MM.1S (cell line): ENCODE data around the gene INCA1.
"Not testable (repeated sequence)": the region's sequence is repeated elsewhere in the genome, so short reads cannot be mapped to it uniquely, and the experiment has no call there.

Experiments
- DNase-seq: peaks from one replicate; pipeline ENCODE4 v3.0.0-alpha.2; 2015
- H2AFZ ChIP-seq: fragments of 300-600 bp; sonication (generic); 2 replicates; pipeline ENCODE4 v1.6.0; 2016; ENCODE audit warnings: antibody characterized with exemption, low read length
- H3F3A ChIP-seq: fragments of 300-600 bp; sonication (generic); 2 replicates; pipeline ENCODE4 v1.6.1; 2016; ENCODE audit warnings: mild to moderate bottlenecking, antibody characterized with exemption, low read length, moderate library complexity, mixed read lengths; ENCODE audit not compliant: insufficient read depth
- H3K27ac ChIP-seq: fragments of 300-600 bp; sonication (generic); 2 replicates; pipeline ENCODE4 v1.5.1; 2016; ENCODE audit warnings: mild to moderate bottlenecking, low read length
- H3K27me3 ChIP-seq: fragments of 300-600 bp; sonication (generic); replicated peaks from 2 replicates; pipeline ENCODE4 v1.6.0; 2016; ENCODE audit warnings: low read length; ENCODE audit not compliant: insufficient read depth
- H3K36me3 ChIP-seq: fragments of 300-600 bp; sonication (generic); replicated peaks from 2 replicates; pipeline ENCODE4 v1.6.1; 2016; ENCODE audit warnings: mild to moderate bottlenecking, low read length, mixed read lengths; ENCODE audit not compliant: insufficient read depth
- H3K4me1 ChIP-seq: fragments of 300-600 bp; sonication (generic); 2 replicates; pipeline ENCODE4 v1.6.1; 2016; ENCODE audit warnings: low read length, mixed read lengths
- H3K4me2 ChIP-seq: fragments of 300-600 bp; sonication (generic); 2 replicates; pipeline ENCODE4 v1.6.0; 2016; ENCODE audit warnings: low read depth, low read length
- H3K4me3 ChIP-seq: fragments of 300-600 bp; sonication (generic); 2 replicates; pipeline ENCODE4 v1.5.1; 2016; ENCODE audit warnings: low read length, mixed read lengths
- H3K79me2 ChIP-seq: fragments of 300-600 bp; sonication (generic); 2 replicates; pipeline ENCODE4 v1.6.1; 2016; ENCODE audit warnings: mixed run types, low read length, mixed read lengths
- H3K9ac ChIP-seq: fragments of 300-600 bp; sonication (generic); 2 replicates; pipeline ENCODE4 v1.6.1; 2016; ENCODE audit warnings: low read length, mixed read lengths
- H3K9me2 ChIP-seq: fragments of 300-600 bp; sonication (generic); replicated peaks from 2 replicates; pipeline ENCODE4 v1.6.1; 2016; ENCODE audit warnings: mild to moderate bottlenecking, low read length, mixed read lengths; ENCODE audit not compliant: insufficient read depth
- H3K9me3 ChIP-seq: fragments of 300-600 bp; sonication (generic); replicated peaks from 2 replicates; pipeline ENCODE4 v1.6.1; 2016; ENCODE audit warnings: mild to moderate bottlenecking, low read length, mixed read lengths; ENCODE audit not compliant: insufficient read depth
- H4K20me1 ChIP-seq: fragments of 300-600 bp; sonication (generic); 2 replicates; pipeline ENCODE4 v1.6.1; 2016; ENCODE audit warnings: mild to moderate bottlenecking, low read length, moderate library complexity, mixed read lengths; ENCODE audit not compliant: insufficient read depth
- EZH2 ChIP-seq: fragments of 300-600 bp; sonication (generic); optimal IDR thresholded peaks from 2 replicates; pipeline ENCODE3; 2017; ENCODE audit warnings: low read depth, mild to moderate bottlenecking, antibody characterized with exemption, low read length, mixed read lengths
- EZH2phosphoT487 ChIP-seq: fragments of 300-600 bp; sonication (generic); IDR thresholded peaks from 2 replicates; pipeline ENCODE4 v1.6.1; 2018; ENCODE audit warnings: antibody characterized with exemption, low read length
- TF ChIP-seq, protein P1 (sequence below): fragments of 300-600 bp; sonication (generic); IDR thresholded peaks from 2 replicates; pipeline ENCODE4 v1.5.1; 2016; ENCODE audit warnings: antibody characterized with exemption, low read length, mixed read lengths

Gene INCA1

DNA sequence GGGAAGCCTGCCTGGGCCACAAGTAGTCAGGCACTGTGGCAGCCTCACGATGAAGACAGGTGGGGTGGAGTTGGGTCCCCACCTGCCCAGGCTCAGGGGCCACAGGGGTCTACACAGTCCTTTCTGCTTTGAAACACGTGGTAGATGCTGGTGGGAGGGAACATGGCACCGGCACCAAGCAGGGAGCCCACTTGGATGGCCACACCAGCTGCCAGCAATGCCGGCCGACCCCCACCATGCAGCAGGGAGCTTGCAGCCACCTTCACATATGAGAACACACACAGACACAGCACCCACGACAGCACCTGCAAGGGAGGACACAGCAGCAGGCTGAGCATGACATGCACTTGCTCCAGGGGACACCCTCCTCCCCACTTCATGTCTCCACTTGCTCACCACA is 35.5 kb upstream of the INCA1 start:
- TF ChIP-seq EZH2phosphoT487 (no peak), EZH2 (no peak)
- TF ChIP-seq, protein P1, sequence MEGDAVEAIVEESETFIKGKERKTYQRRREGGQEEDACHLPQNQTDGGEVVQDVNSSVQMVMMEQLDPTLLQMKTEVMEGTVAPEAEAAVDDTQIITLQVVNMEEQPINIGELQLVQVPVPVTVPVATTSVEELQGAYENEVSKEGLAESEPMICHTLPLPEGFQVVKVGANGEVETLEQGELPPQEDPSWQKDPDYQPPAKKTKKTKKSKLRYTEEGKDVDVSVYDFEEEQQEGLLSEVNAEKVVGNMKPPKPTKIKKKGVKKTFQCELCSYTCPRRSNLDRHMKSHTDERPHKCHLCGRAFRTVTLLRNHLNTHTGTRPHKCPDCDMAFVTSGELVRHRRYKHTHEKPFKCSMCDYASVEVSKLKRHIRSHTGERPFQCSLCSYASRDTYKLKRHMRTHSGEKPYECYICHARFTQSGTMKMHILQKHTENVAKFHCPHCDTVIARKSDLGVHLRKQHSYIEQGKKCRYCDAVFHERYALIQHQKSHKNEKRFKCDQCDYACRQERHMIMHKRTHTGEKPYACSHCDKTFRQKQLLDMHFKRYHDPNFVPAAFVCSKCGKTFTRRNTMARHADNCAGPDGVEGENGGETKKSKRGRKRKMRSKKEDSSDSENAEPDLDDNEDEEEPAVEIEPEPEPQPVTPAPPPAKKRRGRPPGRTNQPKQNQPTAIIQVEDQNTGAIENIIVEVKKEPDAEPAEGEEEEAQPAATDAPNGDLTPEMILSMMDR = no peak
- Histone ChIP-seq H3F3A (peaks cover 8% of the 10 kb centered on the region), H3K4me2 (no peak overlapping the region)

DNA sequence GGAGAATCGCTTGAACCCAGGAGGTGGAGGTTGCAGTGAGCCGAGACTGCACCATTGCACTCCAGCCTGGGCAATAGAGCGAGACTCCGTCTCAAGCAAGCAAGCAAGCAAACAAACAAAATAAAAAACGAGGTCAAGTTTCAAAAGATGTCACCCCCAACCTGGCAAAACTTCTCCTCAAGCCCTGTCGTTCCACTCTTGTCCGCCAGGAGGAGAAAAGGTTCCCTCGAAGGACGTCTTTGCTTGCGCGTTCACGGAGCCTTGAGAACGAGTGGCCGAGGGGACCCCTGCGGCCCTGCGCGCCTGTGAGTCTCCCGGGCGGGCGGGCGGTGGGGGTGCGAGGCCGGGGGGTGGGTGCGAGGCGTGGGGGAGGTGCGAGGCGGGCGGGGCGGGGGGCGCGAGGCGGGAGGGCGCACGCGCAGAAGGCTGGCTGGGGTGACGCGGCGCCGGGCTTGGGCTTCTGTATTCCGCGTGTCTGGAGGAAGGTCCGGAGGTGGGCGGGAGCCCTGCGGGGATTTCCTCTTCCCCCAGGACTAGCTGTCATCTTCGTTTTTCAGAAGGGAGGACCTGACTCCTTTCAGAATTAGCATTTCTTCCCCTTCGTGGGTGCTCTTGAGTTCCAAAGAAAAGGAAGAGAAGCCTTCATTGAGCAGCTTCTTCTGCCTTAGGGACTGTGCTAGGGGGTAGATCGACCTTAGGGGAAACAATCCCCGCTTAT is 34.2 kb upstream of the INCA1 start:
- no peaks in the 10 kb centered on the region for H3K79me2 ChIP-seq
- no peaks in the 10 kb centered on the region for H3K9me2 ChIP-seq
- H3K9me3 ChIP-seq = no peaks in the 10 kb centered on the region
- H2AFZ ChIP-seq = peak overlapping the region; percentile 73
- peak overlapping the region; percentile 39; the same call in 1 of the 2 replicates for H3K9ac ChIP-seq
- H4K20me1 ChIP-seq = no peaks in the 10 kb centered on the region
- no peaks in the 10 kb centered on the region for H3K27me3 ChIP-seq
- no peaks in the 10 kb centered on the region for H3K36me3 ChIP-seq
- peak; percentile 86 for DNase-seq
- peak overlapping the region; percentile 49 for H3K4me3 ChIP-seq
- TF ChIP-seq EZH2 (no peak), EZH2phosphoT487 (no peak)
- TF ChIP-seq, protein P1 = peak; percentile 56
- H3F3A ChIP-seq = peaks cover 8% of the 10 kb centered on the region
- H3K4me1 ChIP-seq = peaks cover 9% of the 10 kb centered on the region; the same call in 1 of the 2 replicates
- H3K27ac ChIP-seq = no peak overlapping the region; the same call in 1 of the 2 replicates
- peak overlapping the region; percentile 65 for H3K4me2 ChIP-seq

More for the DNA sequence above, 35.5 kb upstream of the INCA1 start:
- Histone ChIP-seq H3K4me3 (no peak overlapping the region), H3K4me1 (peaks cover 9% of the 10 kb centered on the region; the same call in 1 of the 2 replicates), H3K27ac (no peak overlapping the region), H3K9me2 (no peaks in the 10 kb centered on the region), H3K9me3 (no peaks in the 10 kb centered on the region), H4K20me1 (no peaks in the 10 kb centered on the region), H2AFZ (no peak overlapping the region), H3K36me3 (no peaks in the 10 kb centered on the region), H3K9ac (no peak overlapping the region), H3K79me2 (no peaks in the 10 kb centered on the region), H3K27me3 (no peaks in the 10 kb centered on the region)
- DNase-seq = no peak

DNA sequence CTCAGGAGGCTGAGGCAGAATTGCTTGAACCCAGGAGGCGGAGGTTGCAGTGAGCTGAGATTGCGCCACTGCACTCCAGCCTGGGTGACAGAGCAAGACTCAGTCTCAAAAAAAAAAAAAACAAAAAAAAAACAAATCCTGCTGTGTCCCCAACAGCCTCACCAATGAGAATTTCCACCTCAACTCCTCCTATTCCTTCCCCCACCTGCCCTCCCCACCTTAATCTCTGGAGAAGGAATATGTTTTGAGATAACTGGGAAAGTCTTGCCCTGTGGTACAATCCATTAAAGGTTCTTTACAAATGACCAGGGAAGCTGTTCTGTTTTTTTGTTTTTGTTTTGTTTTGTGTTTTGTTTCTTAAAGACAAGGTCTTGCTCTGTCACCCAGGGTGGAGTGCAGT is 32.8 kb upstream of the INCA1 start:
- H3K4me1 ChIP-seq, H3K79me2 ChIP-seq, H3K4me3 ChIP-seq, H3K27ac ChIP-seq, H3K9me2 ChIP-seq, DNase-seq, H3K9me3 ChIP-seq, H3K36me3 ChIP-seq, H3K27me3 ChIP-seq, H3F3A ChIP-seq, H4K20me1 ChIP-seq, H3K9ac ChIP-seq: not testable (repeated sequence)
- peak overlapping the region; percentile 37; the same call in 1 of the 2 replicates for H2AFZ ChIP-seq
- H3K4me2 ChIP-seq = peak overlapping the region; percentile 37; the same call in 1 of the 2 replicates

DNA sequence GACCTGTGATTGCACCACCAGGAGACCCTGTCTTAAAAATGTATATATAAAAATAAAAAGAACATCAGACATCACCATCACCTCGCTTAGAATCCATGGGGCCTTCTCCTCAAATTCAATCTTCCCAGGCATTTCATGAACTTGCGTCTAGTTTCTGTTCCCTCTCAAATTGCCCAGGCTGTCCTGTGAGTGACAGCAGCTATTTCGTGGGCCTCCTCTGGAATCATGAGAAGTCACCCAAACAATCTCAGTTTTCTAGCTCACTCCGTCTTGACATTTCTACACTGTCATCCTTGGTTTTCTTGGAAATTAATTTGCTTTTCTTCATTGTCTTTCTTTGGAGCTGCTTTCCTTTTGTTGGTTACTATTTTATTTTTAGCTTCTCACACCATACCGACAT is 30.6 kb upstream of the INCA1 start:
- Histone ChIP-seq H3K4me3 (no peak overlapping the region), H3K27ac (no peak overlapping the region), H3K36me3 (no peaks in the 10 kb centered on the region), H3K9me3 (no peaks in the 10 kb centered on the region), H3K9ac (no peak overlapping the region), H3K79me2 (no peaks in the 10 kb centered on the region), H2AFZ (no peak overlapping the region), H3K4me2 (no peak overlapping the region), H3K27me3 (no peaks in the 10 kb centered on the region), H3K4me1 (peaks cover 9% of the 10 kb centered on the region; the same call in 1 of the 2 replicates), H4K20me1 (no peaks in the 10 kb centered on the region), H3F3A (peaks cover 8% of the 10 kb centered on the region), H3K9me2 (no peaks in the 10 kb centered on the region)
- no peak for DNase-seq
- TF ChIP-seq EZH2 (no peak), EZH2phosphoT487 (no peak)
- TF ChIP-seq, protein P1 = no peak
